HCT116 (cell line): ENCODE measurements around the gene RCAN2. TPM values are rescaled to one million over a fixed set of nuclear protein-coding genes. Genes with fewer than 3 reads are reported as not detected.

Experiments used
- ATAC-seq: fragments of 200-7000 bp; cut with Tn5 transposase; 2 replicates; pipeline ENCODE4 v1.9.1; 2020; ENCODE audit warnings: mild to moderate bottlenecking, moderate library complexity
- BruUV-seq: library from RNA; stranded (reverse); fragments of 400-500 nt; replicated peaks from 2 replicates; lab custom pipeline; 2021; lab: Mats Ljungman, UMichigan
- CTCF ChIA-PET: fragments of 300-600 bp; sonication (Branson Sonifier 250); formaldehyde crosslinking; loops from one replicate; lab custom pipeline; 2021; ENCODE audit warnings: antibody characterized with exemption; lab: Charles Lee
- POLR2A ChIA-PET: fragments of 300-600, 350-600 bp; sonication (Branson Sonifier 250); formaldehyde crosslinking; loops from one replicate; lab custom pipeline; 2021; ENCODE audit warnings: antibody characterized with exemption; lab: Charles Lee
- RAD21 ChIA-PET, 2 experiments: fragments of 300-600 bp; sonication (Branson Sonifier 250); formaldehyde crosslinking; loops; one replicate each; lab custom pipeline; 2023; ENCODE audit warnings: low total read pairs in 2 of 2; ENCODE audit not compliant: uncharacterized antibody in 2 of 2, unreplicated experiment in 2 of 2, low non-redundant PET in 1 of 2; lab: Charles Lee
- DNase-seq: peaks from one replicate; pipeline ENCODE4 v3.0.0-alpha.2; 2010; ENCODE audit warnings: low read depth, low spot score
- H2AFZ ChIP-seq: fragments of 200-600 bp; shearing (Covaris generic), sonication (generic); 2 replicates; pipeline ENCODE4 v1.6.1; 2017; ENCODE audit warnings: low read depth, mixed run types, mixed read lengths, antibody characterized with exemption, low read length; ENCODE audit not compliant: poor library complexity, severe bottlenecking
- H3K27ac ChIP-seq: 2 replicates; pipeline ENCODE4 v1.5.1; 2012; ENCODE audit warnings: low read depth, low read length
- H3K27me3 ChIP-seq: fragments of 200-600 bp; sonication (generic); 2 replicates; pipeline ENCODE4 v1.6.1; 2016; ENCODE audit warnings: mixed run types, low read length, mixed read lengths; ENCODE audit not compliant: insufficient read depth
- H3K36me3 ChIP-seq, 2 experiments: fragments of 200-500 bp in 1 of 2; fragments of 200-600 bp in 1 of 2; sonication (Bioruptor generic) in 1 of 2; sonication (generic) in 1 of 2; 2 replicates each; pipeline versions ENCODE4 v1.5.1 to v1.6.1; 2014 to 2016; ENCODE audit warnings: low read length in 2 of 2, inconsistent platforms in 1 of 2, mixed read lengths in 1 of 2, mixed run types in 1 of 2; ENCODE audit not compliant: insufficient read depth in 2 of 2, control insufficient read depth in 1 of 2
- H3K4me1 ChIP-seq, 2 experiments: fragments of 200-600 bp in 1 of 2; sonication (generic) in 1 of 2; 2 replicates each; pipeline versions ENCODE4 v1.5.1 to v1.6.1; 2012 to 2017; ENCODE audit warnings: low read length in 2 of 2, inconsistent platforms in 1 of 2, mild to moderate bottlenecking in 1 of 2, mixed read lengths in 1 of 2, mixed run types in 1 of 2, moderate library complexity in 1 of 2; ENCODE audit not compliant: insufficient read depth in 2 of 2, control insufficient read depth in 1 of 2
- H3K4me2 ChIP-seq: fragments of 200-600 bp; sonication (generic); 2 replicates; pipeline ENCODE4 v1.6.1; 2017; ENCODE audit warnings: mixed run types, low read length, mixed read lengths
- H3K4me3 ChIP-seq, 2 experiments: fragments of 200-600 bp in 1 of 2; sonication (generic) in 1 of 2; replicated peaks in 1 of 2; 2 replicates each; pipeline ENCODE4 v1.5.1; 2011 to 2016; ENCODE audit warnings: low read length in 2 of 2, control low read depth in 1 of 2, low read depth in 1 of 2, mild to moderate bottlenecking in 1 of 2, mixed read lengths in 1 of 2, mixed run types in 1 of 2
- H3K79me2 ChIP-seq: fragments of 200-600 bp; sonication (generic); 2 replicates; pipeline ENCODE4 v1.6.1; 2017; ENCODE audit warnings: mild to moderate bottlenecking, mixed run types, low read length, moderate library complexity, mixed read lengths; ENCODE audit not compliant: insufficient read depth
- H3K9ac ChIP-seq: fragments of 200-600 bp; sonication (generic); 2 replicates; pipeline ENCODE4 v1.6.1; 2016; ENCODE audit warnings: low read length, mixed read lengths
- H3K9me2 ChIP-seq: fragments of 200-600 bp; sonication (generic), shearing (Covaris generic); 2 replicates; pipeline ENCODE4 v1.6.1; 2017; ENCODE audit warnings: mixed run types, mild to moderate bottlenecking, moderate library complexity; ENCODE audit not compliant: insufficient read depth
- H3K9me3 ChIP-seq, 2 experiments: fragments of 200-500 bp in 1 of 2; fragments of 200-600 bp in 1 of 2; sonication (Bioruptor generic) in 1 of 2; sonication (generic) in 1 of 2; 2 replicates each; pipeline ENCODE4 v1.6.1; 2014 to 2017; ENCODE audit warnings: low read length in 2 of 2, mixed read lengths in 2 of 2, inconsistent platforms in 1 of 2, low read depth in 1 of 2, mild to moderate bottlenecking in 1 of 2, mixed run types in 1 of 2, moderate library complexity in 1 of 2; ENCODE audit not compliant: control insufficient read depth in 1 of 2, insufficient read depth in 1 of 2
- H4K20me1 ChIP-seq: fragments of 200-600 bp; sonication (generic), shearing (Covaris generic); 2 replicates; pipeline ENCODE4 v1.6.1; 2017; ENCODE audit warnings: mixed run types, mild to moderate bottlenecking, moderate library complexity; ENCODE audit not compliant: insufficient read depth
- CBX3 ChIP-seq: IDR thresholded peaks from 2 replicates; pipeline ENCODE4 v1.6.1; 2012; ENCODE audit warnings: low read depth
- CEBPB ChIP-seq: IDR thresholded peaks from 2 replicates; pipeline ENCODE4 v1.6.1; 2012; ENCODE audit warnings: low read depth
- EGR1 ChIP-seq: IDR thresholded peaks from 2 replicates; pipeline ENCODE4 v1.6.1; 2012; ENCODE audit warnings: low read depth
- ELF1 ChIP-seq: IDR thresholded peaks from 2 replicates; pipeline ENCODE4 v1.6.1; 2012; ENCODE audit warnings: low read depth, borderline replicate concordance
- EZH2phosphoT487 ChIP-seq: fragments of 200-600 bp; IDR thresholded peaks from 2 replicates; pipeline ENCODE4 v1.6.1; 2018; ENCODE audit warnings: antibody characterized with exemption, borderline replicate concordance
- FOSL1 ChIP-seq: IDR thresholded peaks from 2 replicates; pipeline ENCODE4 v1.6.1; 2012; ENCODE audit warnings: low read depth
- JUND ChIP-seq: IDR thresholded peaks from 2 replicates; pipeline ENCODE4 v1.6.1; 2012
- POLR2A ChIP-seq: IDR thresholded peaks from 2 replicates; pipeline ENCODE4 v1.7.0; 2011; ENCODE audit warnings: borderline replicate concordance; ENCODE audit not compliant: insufficient read depth, insufficient read length; ENCODE audit errors: extremely low read depth
- POLR2AphosphoS5 ChIP-seq: IDR thresholded peaks from 2 replicates; pipeline ENCODE4 v1.6.1; 2011; ENCODE audit warnings: mild to moderate bottlenecking, low read depth, low read length, moderate library complexity
- RAD21 ChIP-seq: IDR thresholded peaks from 2 replicates; pipeline ENCODE4 v1.6.1; 2012; ENCODE audit warnings: low read depth, mild to moderate bottlenecking
- SRF ChIP-seq: IDR thresholded peaks from 2 replicates; pipeline ENCODE4 v1.6.1; 2012; ENCODE audit warnings: low read depth
- TCF7L2 ChIP-seq: IDR thresholded peaks from 2 replicates; pipeline ENCODE4 v1.7.0; 2011; ENCODE audit warnings: borderline replicate concordance, inconsistent platforms; ENCODE audit not compliant: insufficient read depth, insufficient read length; ENCODE audit errors: extremely low read depth
- YY1 ChIP-seq: IDR thresholded peaks from 2 replicates; pipeline ENCODE4 v1.6.1; 2011; ENCODE audit warnings: low read length, low read depth, moderate library complexity, mild to moderate bottlenecking; ENCODE audit not compliant: insufficient replicate concordance; ENCODE audit errors: extremely low read depth
- ZBTB33 ChIP-seq: IDR thresholded peaks from 2 replicates; pipeline ENCODE4 v1.6.1; 2011; ENCODE audit warnings: mild to moderate bottlenecking, low read length, moderate library complexity; ENCODE audit not compliant: insufficient replicate concordance; ENCODE audit errors: extremely low read depth
- ZFX ChIP-seq: fragments of 450-650 bp; IDR thresholded peaks from 2 replicates; pipeline ENCODE4 v1.6.1; 2017
- ZNF274 ChIP-seq: fragments of 200-500 bp; sonication (Bioruptor generic); IDR thresholded peaks from 2 replicates; pipeline ENCODE4 v1.6.1; 2014; ENCODE audit warnings: mild to moderate bottlenecking, low read depth, low read length, inconsistent platforms
- intact Hi-C: fragments of 100-400 bp; cut with micrococcal nuclease; formaldehyde crosslinking; loops from 2 replicates; pipeline ENCODE4 v1.10.0; 2022
- total RNA-seq: library from RNA; stranded (reverse); gene quantifications from one replicate; pipeline ENCODE4 v1.2.1, GENCODE V29; 2021; ENCODE audit not compliant: unreplicated experiment
- TF ChIP-seq, protein P1 (sequence below): IDR thresholded peaks from 2 replicates; pipeline ENCODE4 v1.6.1; 2012; ENCODE audit warnings: low read depth
- TF ChIP-seq, protein P2 (sequence below): IDR thresholded peaks from 2 replicates; pipeline ENCODE4 v1.6.1; 2012
- TF ChIP-seq, protein P3 (sequence below): IDR thresholded peaks from 2 replicates; pipeline ENCODE4 v1.6.1; 2012

Gene RCAN2
- total RNA-seq, 1 experiment from 2014 or later = 0.57 TPM

DNA sequence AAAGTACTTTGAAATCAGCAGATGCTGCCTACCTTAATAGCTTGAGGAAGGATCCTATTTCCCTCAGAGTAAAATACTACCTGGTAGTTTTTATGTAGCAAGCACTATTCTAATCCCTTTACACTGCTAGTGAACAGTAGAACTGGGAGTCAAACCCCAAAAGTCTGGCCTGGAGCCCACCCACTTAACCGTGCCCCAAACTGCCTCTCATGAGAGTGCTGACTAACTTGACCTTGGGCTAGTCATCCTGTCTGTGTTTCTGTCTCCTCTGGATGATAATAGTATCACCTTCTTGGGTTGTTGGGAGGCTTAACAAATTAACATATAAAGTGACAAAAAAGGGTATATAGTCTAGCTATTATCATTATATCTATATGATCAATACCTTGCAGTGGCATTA, 140.5 kb downstream of the RCAN2 start:
- Histone ChIP-seq H3K36me3 (no peaks in the 10 kb centered on the region), H3K27ac (no peak overlapping the region), H4K20me1 (no peaks in the 10 kb centered on the region), H2AFZ (no peak overlapping the region), H3K9me3 (no peaks in the 10 kb centered on the region), H3K9ac (no peak overlapping the region), H3K4me1 (no peaks in the 10 kb centered on the region), H3K4me2 (no peak overlapping the region), H3K9me2 (no peaks in the 10 kb centered on the region), H3K4me3 (no peak overlapping the region), H3K27me3 (no peaks in the 10 kb centered on the region), H3K79me2 (no peaks in the 10 kb centered on the region)
- ChIA-PET POLR2A (no interaction called here), RAD21 (no interaction called here), CTCF (no interaction called here)
- TF ChIP-seq RAD21 (no peak), ZBTB33 (no peak), EGR1 (no peak), POLR2A (no peak), SRF (no peak), ZNF274 (no peak), TCF7L2 (no peak), CEBPB (no peak), POLR2AphosphoS5 (no peak), CBX3 (no peak), ZFX (no peak), EZH2phosphoT487 (no peak), JUND (no peak), ELF1 (no peak), YY1 (no peak), FOSL1 (no peak)
- TF ChIP-seq, protein P1, sequence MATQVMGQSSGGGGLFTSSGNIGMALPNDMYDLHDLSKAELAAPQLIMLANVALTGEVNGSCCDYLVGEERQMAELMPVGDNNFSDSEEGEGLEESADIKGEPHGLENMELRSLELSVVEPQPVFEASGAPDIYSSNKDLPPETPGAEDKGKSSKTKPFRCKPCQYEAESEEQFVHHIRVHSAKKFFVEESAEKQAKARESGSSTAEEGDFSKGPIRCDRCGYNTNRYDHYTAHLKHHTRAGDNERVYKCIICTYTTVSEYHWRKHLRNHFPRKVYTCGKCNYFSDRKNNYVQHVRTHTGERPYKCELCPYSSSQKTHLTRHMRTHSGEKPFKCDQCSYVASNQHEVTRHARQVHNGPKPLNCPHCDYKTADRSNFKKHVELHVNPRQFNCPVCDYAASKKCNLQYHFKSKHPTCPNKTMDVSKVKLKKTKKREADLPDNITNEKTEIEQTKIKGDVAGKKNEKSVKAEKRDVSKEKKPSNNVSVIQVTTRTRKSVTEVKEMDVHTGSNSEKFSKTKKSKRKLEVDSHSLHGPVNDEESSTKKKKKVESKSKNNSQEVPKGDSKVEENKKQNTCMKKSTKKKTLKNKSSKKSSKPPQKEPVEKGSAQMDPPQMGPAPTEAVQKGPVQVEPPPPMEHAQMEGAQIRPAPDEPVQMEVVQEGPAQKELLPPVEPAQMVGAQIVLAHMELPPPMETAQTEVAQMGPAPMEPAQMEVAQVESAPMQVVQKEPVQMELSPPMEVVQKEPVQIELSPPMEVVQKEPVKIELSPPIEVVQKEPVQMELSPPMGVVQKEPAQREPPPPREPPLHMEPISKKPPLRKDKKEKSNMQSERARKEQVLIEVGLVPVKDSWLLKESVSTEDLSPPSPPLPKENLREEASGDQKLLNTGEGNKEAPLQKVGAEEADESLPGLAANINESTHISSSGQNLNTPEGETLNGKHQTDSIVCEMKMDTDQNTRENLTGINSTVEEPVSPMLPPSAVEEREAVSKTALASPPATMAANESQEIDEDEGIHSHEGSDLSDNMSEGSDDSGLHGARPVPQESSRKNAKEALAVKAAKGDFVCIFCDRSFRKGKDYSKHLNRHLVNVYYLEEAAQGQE = no peak
- TF ChIP-seq, protein P2, sequence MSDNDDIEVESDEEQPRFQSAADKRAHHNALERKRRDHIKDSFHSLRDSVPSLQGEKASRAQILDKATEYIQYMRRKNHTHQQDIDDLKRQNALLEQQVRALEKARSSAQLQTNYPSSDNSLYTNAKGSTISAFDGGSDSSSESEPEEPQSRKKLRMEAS = no peak
- TF ChIP-seq, protein P3, sequence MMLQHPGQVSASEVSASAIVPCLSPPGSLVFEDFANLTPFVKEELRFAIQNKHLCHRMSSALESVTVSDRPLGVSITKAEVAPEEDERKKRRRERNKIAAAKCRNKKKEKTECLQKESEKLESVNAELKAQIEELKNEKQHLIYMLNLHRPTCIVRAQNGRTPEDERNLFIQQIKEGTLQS = no peak
- no peak for ATAC-seq
- intact Hi-C loops = no loop called here
- no TSS peak for BruUV-seq
- no peak for DNase-seq
